ENCODE results near the gene AOPEP.

The AOPEP gene

DNA sequence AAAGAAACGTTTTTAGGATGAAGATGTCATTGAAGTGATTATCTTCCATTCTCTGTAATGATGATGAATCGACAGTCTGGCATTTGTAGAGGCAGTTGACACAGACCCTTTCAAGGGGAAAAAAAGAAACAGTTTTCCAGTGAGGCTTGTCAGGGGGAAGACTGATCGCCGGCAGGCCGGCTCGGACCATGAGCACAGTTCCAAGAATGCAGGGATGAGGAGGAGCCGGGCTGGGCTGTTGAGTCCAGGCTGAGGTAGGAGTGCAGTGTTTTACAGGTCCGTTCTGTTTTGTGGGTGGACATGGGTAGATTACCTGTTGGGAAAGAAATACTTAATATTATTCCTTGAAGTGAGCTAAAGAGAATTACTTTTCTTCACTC, 194.6 kb downstream of the AOPEP start:
- Histone ChIP-seq H3K27me3 (ENCODE audit: insufficient read depth, low read length) (no peaks in the 10 kb centered on the region), H3K9me3 (ENCODE audit: insufficient read depth, low read depth, low read length) (no peaks in the 10 kb centered on the region), H3K4me1 (ENCODE audit: insufficient read depth, low read length) (peaks cover 12% of the 10 kb centered on the region), H3K27ac (ENCODE audit: low read length) (no peak overlapping the region), H3K9ac (ENCODE audit: low read depth, low read length) (no peak overlapping the region), H3K36me3 (ENCODE audit: insufficient read depth, low read depth, low read length) (no peaks in the 10 kb centered on the region), H3K4me3 (ENCODE audit: low read length) (no peak overlapping the region)

DNA sequence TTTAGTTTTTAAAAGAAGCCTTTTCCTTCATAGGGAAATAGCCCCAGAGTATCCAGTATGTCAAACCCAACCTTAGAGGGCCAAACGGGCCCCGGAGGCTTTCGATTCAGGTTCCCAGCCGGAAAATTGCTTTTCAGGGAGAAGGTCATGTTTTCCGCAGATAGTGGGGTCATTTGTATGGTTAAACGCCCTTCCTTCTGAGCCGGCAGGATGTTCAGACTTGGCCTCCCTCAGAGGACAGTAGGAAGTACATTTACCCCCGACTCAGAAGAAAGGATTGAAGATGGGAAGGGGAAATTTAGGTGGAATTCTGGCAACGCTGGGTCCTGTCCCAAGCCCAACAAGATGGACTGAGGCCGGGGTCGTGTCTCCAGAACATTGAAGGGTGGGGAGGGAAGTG, 195.2 kb downstream of the AOPEP start:
- Histone ChIP-seq H3K36me3 (ENCODE audit: insufficient read depth, low read depth, low read length) (no peaks in the 10 kb centered on the region), H3K27me3 (ENCODE audit: insufficient read depth, low read length) (no peaks in the 10 kb centered on the region), H3K9me3 (ENCODE audit: insufficient read depth, low read depth, low read length) (no peaks in the 10 kb centered on the region), H3K27ac (ENCODE audit: low read length) (no peak overlapping the region), H3K9ac (ENCODE audit: low read depth, low read length) (no peak overlapping the region), H3K4me3 (ENCODE audit: low read length) (no peak overlapping the region), H3K4me1 (ENCODE audit: insufficient read depth, low read length) (peaks cover 12% of the 10 kb centered on the region)

DNA sequence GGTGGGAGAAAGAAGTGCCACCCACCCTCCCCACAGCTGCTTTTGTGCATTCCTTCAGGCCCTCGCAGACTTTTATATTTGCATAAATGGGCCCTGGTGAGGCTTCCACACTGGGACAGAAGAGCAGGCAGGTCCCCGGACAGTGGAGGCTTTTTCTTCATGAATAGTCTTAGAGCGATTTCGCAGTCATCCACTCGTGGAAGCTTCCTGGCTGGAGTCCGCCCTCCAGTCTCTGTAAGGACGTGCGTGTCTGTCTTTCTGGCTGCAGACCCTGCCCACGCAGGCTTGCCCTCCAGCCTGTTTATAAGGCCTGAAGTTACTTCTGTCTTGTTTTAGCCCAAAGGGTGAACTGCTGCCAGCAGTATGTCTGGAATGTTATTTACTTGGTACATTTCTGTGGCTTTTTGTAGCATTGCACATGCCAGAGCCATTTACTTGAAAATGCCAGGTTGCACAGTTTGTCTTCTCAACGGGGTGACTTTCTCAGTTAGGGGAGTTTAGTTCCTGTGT, 195.7 kb downstream of the AOPEP start:
- Histone ChIP-seq H3K27ac (ENCODE audit: low read length) (no peak overlapping the region), H3K4me3 (ENCODE audit: low read length) (no peak overlapping the region)

DNA sequence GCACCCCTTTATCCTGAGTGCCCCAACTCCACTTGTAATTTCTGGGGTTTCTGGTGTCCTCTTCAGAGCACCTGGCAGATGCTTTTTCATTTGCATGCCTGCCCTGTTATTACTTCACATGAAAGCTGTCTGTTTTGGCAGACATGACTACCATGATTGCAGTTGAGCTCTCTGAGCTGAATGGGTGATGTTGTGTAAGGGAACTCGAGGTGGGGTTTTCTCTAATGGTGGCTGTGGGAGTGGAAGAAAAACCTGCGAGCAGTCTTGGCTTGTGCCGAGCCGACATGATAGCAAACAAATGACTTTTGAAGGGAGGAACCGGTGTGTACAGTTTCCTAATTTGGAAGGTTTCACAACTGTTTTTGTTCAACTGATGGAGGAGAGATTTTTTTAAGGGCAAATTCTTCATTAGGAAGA, 196.2 kb downstream of the AOPEP start:
- Histone ChIP-seq H3K9me3 (ENCODE audit: insufficient read depth, low read depth, low read length) (no peaks in the 10 kb centered on the region), H3K4me1 (ENCODE audit: insufficient read depth, low read length) (peaks cover 9% of the 10 kb centered on the region), H3K4me3 (ENCODE audit: low read length) (no peak overlapping the region), H3K27ac (ENCODE audit: low read length) (no peak overlapping the region), H3K9ac (ENCODE audit: low read depth, low read length) (no peak overlapping the region), H3K27me3 (ENCODE audit: insufficient read depth, low read length) (no peaks in the 10 kb centered on the region), H3K36me3 (ENCODE audit: insufficient read depth, low read depth, low read length) (no peaks in the 10 kb centered on the region)

More for the DNA sequence above, 195.7 kb downstream of the AOPEP start:
- Histone ChIP-seq H3K9me3 (ENCODE audit: insufficient read depth, low read depth, low read length) (no peaks in the 10 kb centered on the region), H3K4me1 (ENCODE audit: insufficient read depth, low read length) (peaks cover 10% of the 10 kb centered on the region), H3K9ac (ENCODE audit: low read depth, low read length) (no peak overlapping the region), H3K36me3 (ENCODE audit: insufficient read depth, low read depth, low read length) (no peaks in the 10 kb centered on the region), H3K27me3 (ENCODE audit: insufficient read depth, low read length) (no peaks in the 10 kb centered on the region)

DNA sequence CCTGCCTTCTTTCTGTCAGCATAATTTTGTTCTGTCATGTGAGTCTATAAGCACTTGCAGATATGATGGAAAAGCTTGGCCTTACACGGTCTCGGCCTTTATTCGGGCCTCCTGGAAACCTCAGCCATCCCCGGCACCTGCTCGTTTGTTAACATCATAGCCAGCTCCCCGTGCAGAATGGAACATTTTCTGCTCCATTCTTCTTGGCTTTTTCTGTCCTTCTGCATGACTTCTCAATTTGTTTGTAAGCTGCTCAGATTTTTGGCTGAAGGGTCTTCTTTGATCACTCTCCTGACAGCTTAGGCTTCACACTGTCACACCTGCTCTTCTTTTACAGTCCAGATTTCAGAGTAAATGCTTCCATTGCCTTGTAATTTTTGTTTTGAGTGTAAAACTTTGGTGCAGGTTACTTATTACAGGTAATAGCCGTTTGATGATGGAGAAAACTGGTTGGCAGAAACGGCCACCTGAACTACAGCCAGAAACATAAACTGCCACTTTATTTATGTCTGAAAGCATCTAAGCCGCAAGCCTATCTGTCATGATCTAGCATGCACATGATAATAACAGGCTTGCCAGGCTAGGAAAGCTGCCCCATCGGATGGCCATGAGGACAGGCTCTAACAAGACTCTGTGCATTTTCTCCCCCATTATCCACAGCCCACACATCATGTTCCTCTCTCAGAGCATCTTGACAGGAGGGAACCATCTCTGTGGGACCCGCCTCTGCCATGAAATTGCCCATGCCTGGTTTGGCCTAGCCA, 197.0 kb downstream of the AOPEP start:
- H3K36me3 ChIP-seq (ENCODE audit: insufficient read depth, low read depth, low read length): no peaks in the 10 kb centered on the region
- no peaks in the 10 kb centered on the region for H3K9me3 ChIP-seq (ENCODE audit: insufficient read depth, low read depth, low read length)
- no peak overlapping the region for H3K27ac ChIP-seq (ENCODE audit: low read length)
- H3K4me3 ChIP-seq (ENCODE audit: low read length): no peak overlapping the region
- no peak overlapping the region for H3K9ac ChIP-seq (ENCODE audit: low read depth, low read length)
- no peaks in the 10 kb centered on the region for H3K27me3 ChIP-seq (ENCODE audit: insufficient read depth, low read length)
- H3K4me1 ChIP-seq (ENCODE audit: insufficient read depth, low read length): peaks cover 9% of the 10 kb centered on the region

DNA sequence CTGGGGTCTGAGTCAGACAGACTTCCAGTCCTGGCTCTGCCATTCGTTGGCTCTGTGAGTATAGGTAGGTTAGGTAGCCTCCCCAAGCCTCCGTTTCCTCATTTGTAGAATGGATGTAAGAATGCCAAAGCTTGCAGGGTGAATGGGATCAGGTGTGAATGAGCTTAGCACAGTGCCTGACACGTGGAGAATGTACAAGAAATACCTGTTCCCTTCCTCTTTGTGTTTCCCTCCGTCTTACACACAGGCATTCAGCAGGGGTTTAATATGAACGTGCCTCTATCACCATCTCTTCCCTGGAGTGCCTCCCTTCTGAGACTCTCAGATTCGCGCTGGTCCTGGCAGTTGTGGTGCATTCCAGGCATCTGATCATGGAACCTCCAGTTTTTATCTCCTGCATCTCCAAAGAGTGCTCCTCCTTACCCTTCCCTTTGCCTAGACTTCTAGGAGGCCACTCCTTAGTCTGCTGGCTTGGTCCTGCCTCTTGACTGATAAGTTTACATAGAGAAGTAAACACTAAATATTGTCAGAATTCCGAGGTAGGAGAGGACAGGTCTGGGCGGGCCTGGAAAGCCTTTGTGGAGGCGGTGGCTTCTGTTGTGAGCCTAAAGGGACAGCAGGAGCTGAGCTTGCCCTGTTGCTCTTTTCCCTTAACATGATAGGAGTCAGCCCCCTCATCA, 199.4 kb downstream of the AOPEP start:
- H3K9me3 ChIP-seq (ENCODE audit: insufficient read depth, low read depth, low read length): no peaks in the 10 kb centered on the region
- no peak overlapping the region for H3K9ac ChIP-seq (ENCODE audit: low read depth, low read length)
- H3K27me3 ChIP-seq (ENCODE audit: insufficient read depth, low read length): no peaks in the 10 kb centered on the region
- no peak overlapping the region for H3K4me3 ChIP-seq (ENCODE audit: low read length)
- no peaks in the 10 kb centered on the region for H3K36me3 ChIP-seq (ENCODE audit: insufficient read depth, low read depth, low read length)
- peaks cover 9% of the 10 kb centered on the region for H3K4me1 ChIP-seq (ENCODE audit: insufficient read depth, low read length)
- H3K27ac ChIP-seq (ENCODE audit: low read length): no peak overlapping the region

DNA sequence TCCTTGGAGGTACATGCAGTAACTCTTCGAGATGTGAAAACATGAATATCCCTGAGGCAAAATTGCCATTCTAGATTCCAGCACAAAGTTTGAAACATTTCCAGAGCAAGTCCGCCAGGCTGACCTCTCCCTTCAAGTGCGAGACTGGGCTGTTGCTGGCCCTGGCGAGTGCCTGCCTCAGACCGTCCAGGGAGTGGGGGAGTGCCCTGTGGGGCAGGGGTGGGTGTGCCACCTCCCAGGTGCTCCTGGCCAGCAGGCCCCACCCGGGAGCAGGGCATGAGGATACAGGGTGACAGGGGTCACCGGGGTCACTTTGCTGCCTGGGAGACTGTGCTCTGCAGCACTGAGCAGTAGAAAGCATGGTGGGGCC, 199.9 kb downstream of the AOPEP start:
- Histone ChIP-seq H3K27ac (ENCODE audit: low read length) (no peak overlapping the region), H3K9ac (ENCODE audit: low read depth, low read length) (no peak overlapping the region), H3K4me1 (ENCODE audit: insufficient read depth, low read length) (peaks cover 9% of the 10 kb centered on the region)

DNA sequence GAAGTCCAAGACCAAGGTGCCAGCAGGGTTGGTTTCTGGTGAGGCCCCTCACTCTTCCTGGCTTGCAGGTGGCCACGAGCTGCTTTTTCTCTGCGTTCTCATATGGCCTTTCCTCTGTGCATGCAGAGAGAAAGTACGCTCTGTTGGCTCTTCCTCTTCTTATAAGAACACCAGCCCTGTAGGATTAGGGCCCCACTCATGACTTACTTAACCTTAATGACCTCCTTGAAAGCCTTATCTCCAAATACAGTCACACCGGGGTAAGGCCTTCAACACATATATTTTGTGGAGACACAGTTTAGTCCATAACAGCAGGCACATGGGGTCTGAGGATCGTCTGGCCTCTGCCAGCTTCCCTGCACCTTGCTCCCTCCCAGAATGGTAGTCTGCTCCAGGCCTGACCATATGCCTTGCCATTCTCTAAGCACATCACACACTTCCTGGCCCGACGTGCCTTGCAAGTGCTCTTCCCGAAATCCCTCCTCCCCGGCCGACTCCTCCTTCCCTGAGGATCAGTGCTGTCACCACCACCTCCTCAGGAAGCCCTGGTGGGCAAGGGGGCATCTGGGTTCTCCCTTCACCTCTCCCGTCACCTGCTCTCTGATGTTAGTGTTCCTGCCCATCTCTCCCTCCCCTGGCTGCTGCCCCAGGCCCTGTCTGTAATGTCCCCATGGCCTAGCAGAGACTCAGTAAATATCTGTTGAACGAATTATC, 200.7 kb downstream of the AOPEP start:
- no peak overlapping the region for H3K9ac ChIP-seq (ENCODE audit: low read depth, low read length)
- H3K27ac ChIP-seq (ENCODE audit: low read length): no peak overlapping the region
- H3K36me3 ChIP-seq (ENCODE audit: insufficient read depth, low read depth, low read length): no peaks in the 10 kb centered on the region
- H3K4me3 ChIP-seq (ENCODE audit: low read length): no peak overlapping the region
- no peaks in the 10 kb centered on the region for H3K27me3 ChIP-seq (ENCODE audit: insufficient read depth, low read length)
- peaks cover 9% of the 10 kb centered on the region for H3K4me1 ChIP-seq (ENCODE audit: insufficient read depth, low read length)
- no peaks in the 10 kb centered on the region for H3K9me3 ChIP-seq (ENCODE audit: insufficient read depth, low read depth, low read length)

More for the DNA sequence above, 199.9 kb downstream of the AOPEP start:
- H3K36me3 ChIP-seq (ENCODE audit: insufficient read depth, low read depth, low read length): no peaks in the 10 kb centered on the region
- no peaks in the 10 kb centered on the region for H3K9me3 ChIP-seq (ENCODE audit: insufficient read depth, low read depth, low read length)
- H3K27me3 ChIP-seq (ENCODE audit: insufficient read depth, low read length): no peaks in the 10 kb centered on the region
- no peak overlapping the region for H3K4me3 ChIP-seq (ENCODE audit: low read length)

DNA sequence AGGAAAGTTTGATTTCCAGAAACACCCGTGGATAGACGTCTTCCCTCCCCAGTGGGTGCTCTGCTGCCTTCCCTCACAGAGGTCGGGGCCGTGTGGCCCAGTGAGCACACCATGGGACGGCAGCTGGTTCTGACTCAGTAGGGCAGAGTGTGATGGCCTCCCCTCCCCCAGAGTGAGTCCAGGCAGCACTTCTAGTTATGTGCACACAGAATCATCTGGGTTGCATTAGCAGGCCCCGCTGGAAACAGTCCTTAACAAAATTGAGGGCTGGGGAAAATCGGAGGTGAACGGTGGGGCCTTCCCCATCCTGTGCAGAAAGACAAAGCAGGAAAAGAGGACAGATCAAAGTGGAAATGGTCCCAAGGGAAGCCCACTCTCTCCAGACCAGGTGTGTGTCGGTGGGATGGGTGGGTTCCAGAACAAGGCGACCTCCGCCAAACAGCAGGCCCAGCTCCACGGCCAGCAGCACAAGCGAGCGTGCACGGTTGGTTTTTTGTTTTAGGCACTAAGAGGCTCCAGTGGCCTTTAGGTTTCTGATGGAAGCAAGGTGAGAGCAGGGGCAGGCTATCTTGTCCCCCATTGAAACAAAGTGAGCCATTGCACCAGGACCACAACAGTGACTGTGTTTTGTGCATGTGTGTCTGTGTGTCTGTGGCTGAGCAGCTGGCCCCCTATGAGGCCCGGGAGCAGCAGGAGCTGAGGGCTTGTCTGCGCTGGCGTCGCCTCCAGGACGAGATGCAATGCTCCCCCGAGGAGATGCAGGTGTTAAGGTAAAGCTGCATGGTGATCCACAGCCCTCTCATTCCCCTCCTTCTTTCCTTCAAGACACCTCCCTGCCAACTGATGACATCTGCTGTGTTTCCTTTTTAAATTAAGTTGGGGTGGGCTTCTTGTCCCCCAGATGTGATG, 201.5 kb downstream of the AOPEP start:
- Histone ChIP-seq H3K4me3 (ENCODE audit: low read length) (no peak overlapping the region), H3K9ac (ENCODE audit: low read depth, low read length) (no peak overlapping the region), H3K27me3 (ENCODE audit: insufficient read depth, low read length) (no peaks in the 10 kb centered on the region), H3K4me1 (ENCODE audit: insufficient read depth, low read length) (peaks cover under 1% of the 10 kb centered on the region; the same call in 1 of the 2 replicates), H3K36me3 (ENCODE audit: insufficient read depth, low read depth, low read length) (no peaks in the 10 kb centered on the region), H3K9me3 (ENCODE audit: insufficient read depth, low read depth, low read length) (no peaks in the 10 kb centered on the region), H3K27ac (ENCODE audit: low read length) (no peak overlapping the region)

DNA sequence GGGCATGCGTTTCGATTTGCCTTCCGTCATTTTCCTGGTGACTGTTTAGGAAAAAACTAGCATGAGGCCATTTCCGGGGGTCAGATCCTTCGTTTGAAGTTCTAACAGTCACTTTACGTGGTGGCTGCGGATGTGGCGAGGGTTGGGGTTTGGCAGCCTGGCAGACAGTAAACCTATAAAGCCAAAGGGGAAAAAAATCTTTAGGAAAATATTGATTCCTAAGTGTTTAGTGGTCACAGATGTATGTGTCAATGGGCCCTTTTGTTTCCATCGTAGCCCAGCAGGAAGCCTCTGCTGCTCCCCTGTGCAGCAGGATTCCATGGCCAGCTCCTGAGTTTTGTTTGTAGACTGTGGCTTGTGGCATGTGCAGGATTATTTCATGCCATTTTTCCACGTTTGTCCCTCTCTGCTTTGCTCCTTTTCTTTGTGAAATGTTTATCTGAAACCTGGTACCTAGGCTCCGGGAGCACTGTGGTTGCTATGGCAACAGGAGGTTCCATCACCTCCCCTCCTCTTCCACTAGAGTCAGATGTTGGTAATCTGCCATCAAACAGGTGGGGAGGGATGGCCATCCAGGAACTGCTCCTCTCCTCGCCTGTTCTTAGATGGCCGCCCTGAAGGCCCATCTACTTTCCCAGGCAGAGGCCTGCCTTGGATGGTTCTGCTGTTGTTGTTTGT, 202.3 kb downstream of the AOPEP start:
- Histone ChIP-seq H3K9ac (ENCODE audit: low read depth, low read length) (no peak overlapping the region), H3K4me1 (ENCODE audit: insufficient read depth, low read length) (no peaks in the 10 kb centered on the region), H3K4me3 (ENCODE audit: low read length) (no peak overlapping the region), H3K36me3 (ENCODE audit: insufficient read depth, low read depth, low read length) (no peaks in the 10 kb centered on the region), H3K9me3 (ENCODE audit: insufficient read depth, low read depth, low read length) (no peaks in the 10 kb centered on the region), H3K27ac (ENCODE audit: low read length) (no peak overlapping the region), H3K27me3 (ENCODE audit: insufficient read depth, low read length) (no peaks in the 10 kb centered on the region)

DNA sequence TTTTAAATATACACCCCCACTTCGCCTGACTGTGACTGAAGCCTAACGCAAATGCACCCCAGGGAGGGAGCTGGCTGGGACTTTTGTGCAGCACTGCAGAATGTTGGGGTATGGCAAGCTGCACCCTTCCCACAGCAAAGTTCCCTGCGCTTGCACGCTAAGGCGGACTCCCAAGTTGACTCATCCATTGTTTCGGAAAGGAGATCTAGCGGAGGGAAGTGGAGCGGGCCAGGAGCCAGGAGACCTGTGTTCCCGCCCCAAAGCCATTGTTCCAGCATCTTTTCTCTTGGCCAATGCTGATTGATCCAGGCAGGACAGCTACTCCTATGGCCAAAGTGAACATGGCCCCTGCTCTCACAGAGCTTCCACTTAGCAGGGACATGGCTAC, 202.9 kb downstream of the AOPEP start:
- Histone ChIP-seq H3K4me3 (ENCODE audit: low read length) (no peak overlapping the region), H3K4me1 (ENCODE audit: insufficient read depth, low read length) (no peaks in the 10 kb centered on the region), H3K27ac (ENCODE audit: low read length) (no peak overlapping the region), H3K36me3 (ENCODE audit: insufficient read depth, low read depth, low read length) (no peaks in the 10 kb centered on the region), H3K9me3 (ENCODE audit: insufficient read depth, low read depth, low read length) (no peaks in the 10 kb centered on the region), H3K9ac (ENCODE audit: low read depth, low read length) (no peak overlapping the region), H3K27me3 (ENCODE audit: insufficient read depth, low read length) (no peaks in the 10 kb centered on the region)

All from iPS-20b (cell line).